ENCODE results near the gene ITGB6. TPM values are rescaled to one million over a fixed set of nuclear protein-coding genes. Genes with fewer than 3 reads are reported as not detected.

The ITGB6 gene
- total and polyA plus RNA-seq, 2 of the 4 experiments (the other 2 are of a cell fraction), result under 0.01 TPM; not detected in 1

GRCh38 chr2:160063879-160064612 lies 136.0 kb downstream of the ITGB6 start:
- H3K18ac ChIP-seq (ENCODE audit: low read depth, low read length), result no peak overlapping the region
- no peak overlapping the region for H3K23ac ChIP-seq (ENCODE audit: low read depth, low read length)
- H3K9me1 ChIP-seq (ENCODE audit: insufficient read depth, low read length), result no peaks in the 10 kb centered on the region
- H2BK15ac ChIP-seq (ENCODE audit: low read depth, low read length), result no peak overlapping the region
- H3K27ac ChIP-seq (ENCODE audit: insufficient read depth, low read length), result no peak overlapping the region
- no peaks in the 10 kb centered on the region for H3K4me1 ChIP-seq (ENCODE audit: control insufficient read depth, insufficient read depth, low read length)
- H3K36me3 ChIP-seq (ENCODE audit: control insufficient read depth, insufficient read depth, low read length), result no peaks in the 10 kb centered on the region
- no TSS peak for BruUV-seq (replicated peaks)
- in situ Hi-C loops (cut with MboI; ENCODE audit: low sequenced_read_pairs) (no loop called here), intact Hi-C loops (cut with micrococcal nuclease) (no loop called here), dilution Hi-C loops (cut with HindIII; ENCODE audit: low sequenced_read_pairs, unreplicated experiment) (no loop called here)
- TF ChIP-seq SMC3 (IDR thresholded peaks at IDR 0.05; ENCODE audit: low read depth, low read length), result no peak
- no peak for TF ChIP-seq CEBPB (IDR thresholded peaks at IDR 0.05; ENCODE audit: low read depth, low read length)
- no peak for TF ChIP-seq NFE2L2 (IDR thresholded peaks at IDR 0.05; ENCODE audit: low read depth, low read length)
- no peak for TF ChIP-seq ELK1 (IDR thresholded peaks at IDR 0.05; ENCODE audit: borderline replicate concordance, low read depth, low read length)
- TF ChIP-seq RCOR1 (IDR thresholded peaks at IDR 0.05; ENCODE audit: insufficient replicate concordance, low read length), result no peak
- TF ChIP-seq USF2 (IDR thresholded peaks at IDR 0.05; ENCODE audit: low read depth, low read length), result no peak
- TF ChIP-seq BHLHE40 (IDR thresholded peaks at IDR 0.05; ENCODE audit: low read depth, low read length), result no peak
- TF ChIP-seq CTCF (conservative IDR thresholded peaks at IDR 0.05; ENCODE audit: low read depth, low read length), result no peak
- peaks cover 24% of the 10 kb centered on the region for H3K27me3 ChIP-seq (ENCODE audit: control insufficient read depth, insufficient read depth, low read length)
- no peaks in the 10 kb centered on the region for H3K79me1 ChIP-seq (ENCODE audit: low read depth in 1 of 2, low read length in 2 of 2)
- H4K5ac ChIP-seq (ENCODE audit: low read depth, low read length), result no peak overlapping the region
- H2AK9ac ChIP-seq (replicated peaks; ENCODE audit: low read depth, low read length, poor library complexity), result no peak overlapping the region
- no peak overlapping the region for H3K4me3 ChIP-seq (ENCODE audit: insufficient read depth, low read depth, low read length)
- no peaks in the 10 kb centered on the region for H4K20me1 ChIP-seq (ENCODE audit: insufficient read depth, low read length)
- H4K91ac ChIP-seq (ENCODE audit: insufficient read depth, low read depth, low read length), result no peak overlapping the region
- no peak overlapping the region for H2BK120ac ChIP-seq (ENCODE audit: low read depth, low read length)
- ChIA-PET POLR2A (ENCODE audit: unreplicated experiment) (no interaction called here), CTCF (no interaction called here)
- no peak overlapping the region for H3K9ac ChIP-seq (ENCODE audit: low read depth, low read length)
- H2BK20ac ChIP-seq (ENCODE audit: low read depth, low read length), result no peak overlapping the region
- H3K56ac ChIP-seq (ENCODE audit: extremely low read depth, insufficient read depth, low read length), result no peak overlapping the region
- WGBS, 2 experiments (ENCODE audit: extremely low coverage in 2 of 2, insufficient read length in 1 of 2), result no CpG with 5 or more reads among the region's 4 CpGs
- no peak overlapping the region for H3K4me2 ChIP-seq (ENCODE audit: low read depth, low read length)
- H3K4ac ChIP-seq (ENCODE audit: low read depth, low read length), result no peak overlapping the region
- H4K8ac ChIP-seq (ENCODE audit: low read depth in 2 of 2, low read length in 2 of 2), result no peak overlapping the region
- no peak overlapping the region for H3K14ac ChIP-seq (replicated peaks; ENCODE audit: low read depth, low read length)
- no peak overlapping the region for H2BK5ac ChIP-seq (ENCODE audit: low read depth, low read length, poor library complexity, severe bottlenecking)
- ATAC-seq (ENCODE audit: low read depth) (no peak), DNase-seq (no peak)
- H3K9me3 ChIP-seq (ENCODE audit: control insufficient read depth, insufficient read depth, low read length), result no peaks in the 10 kb centered on the region
- H2AFZ ChIP-seq (replicated peaks; ENCODE audit: low read length, poor library complexity), result no peak overlapping the region
- no peak overlapping the region for H2AK5ac ChIP-seq (ENCODE audit: low read depth, low read length)
